Trophoblast cell (in vitro differentiated cells and primary cell): ENCODE results near the gene CNTN2.

Source experiments
- DNase-seq, 2 donors: peaks; one replicate each; pipeline ENCODE4 v3.0.0-alpha.2; 2016
- H2AFZ ChIP-seq: 2 replicates; pipeline ENCODE4 v1.6.1; 2013; ENCODE audit warnings: low read length, moderate library complexity, mild to moderate bottlenecking; ENCODE audit not compliant: insufficient read depth, poor library complexity
- H2AK5ac ChIP-seq: 2 replicates; pipeline ENCODE4 v1.6.1; 2013; ENCODE audit warnings: mild to moderate bottlenecking, low read length
- H2BK120ac ChIP-seq: 2 replicates; pipeline ENCODE4 v1.6.1; 2013; ENCODE audit warnings: low read length, mild to moderate bottlenecking, moderate library complexity; ENCODE audit not compliant: insufficient read depth, poor library complexity
- H2BK12ac ChIP-seq: 2 replicates; pipeline ENCODE4 v1.6.1; 2013; ENCODE audit warnings: mild to moderate bottlenecking, low read length, moderate library complexity
- H2BK5ac ChIP-seq: 2 replicates; pipeline ENCODE4 v1.6.1; 2013; ENCODE audit warnings: low read length, low read depth, moderate library complexity, mild to moderate bottlenecking; ENCODE audit not compliant: poor library complexity
- H3K14ac ChIP-seq: 2 replicates; pipeline ENCODE4 v1.6.1; 2013; ENCODE audit warnings: mild to moderate bottlenecking, low read length
- H3K18ac ChIP-seq: 2 replicates; pipeline ENCODE4 v1.6.1; 2013; ENCODE audit warnings: mild to moderate bottlenecking, low read length
- H3K23ac ChIP-seq: 2 replicates; pipeline ENCODE4 v1.6.1; 2013; ENCODE audit warnings: low read length
- H3K27ac ChIP-seq: 2 replicates; pipeline ENCODE4 v1.5.1; 2013; ENCODE audit warnings: low read depth, mild to moderate bottlenecking, inconsistent platforms, low read length, moderate library complexity
- H3K27me3 ChIP-seq: 2 replicates; pipeline ENCODE4 v1.6.1; 2013; ENCODE audit warnings: inconsistent platforms, mild to moderate bottlenecking, low read length, moderate library complexity; ENCODE audit not compliant: insufficient read depth
- H3K36me3 ChIP-seq, 2 experiments: 1 replicate in 1 of 2; 2 replicates in 1 of 2; pipeline ENCODE4 v1.6.1; 2013; ENCODE audit warnings: low read length in 2 of 2, mild to moderate bottlenecking in 2 of 2, moderate library complexity in 1 of 2; ENCODE audit not compliant: insufficient read depth in 2 of 2, control insufficient read depth in 1 of 2
- H3K4ac ChIP-seq: 2 replicates; pipeline ENCODE4 v1.6.1; 2013; ENCODE audit warnings: low read depth, mild to moderate bottlenecking, low read length, moderate library complexity
- H3K4me1 ChIP-seq, 2 experiments: 1 replicate in 1 of 2; 2 replicates in 1 of 2; pipeline ENCODE4 v1.6.1; 2013; ENCODE audit warnings: low read length in 2 of 2, mild to moderate bottlenecking in 2 of 2, moderate library complexity in 1 of 2; ENCODE audit not compliant: insufficient read depth in 2 of 2, control insufficient read depth in 1 of 2
- H3K4me2 ChIP-seq: 2 replicates; pipeline ENCODE4 v1.6.1; 2013; ENCODE audit warnings: inconsistent platforms, mild to moderate bottlenecking, low read length, moderate library complexity
- H3K4me3 ChIP-seq: 2 replicates; pipeline ENCODE4 v1.5.1; 2013; ENCODE audit warnings: mild to moderate bottlenecking, low read depth, low read length, inconsistent platforms
- H3K79me1 ChIP-seq: one replicate; pipeline ENCODE4 v1.6.1; 2013; ENCODE audit warnings: low read length
- H3K79me2 ChIP-seq: 2 replicates; pipeline ENCODE4 v1.6.1; 2013; ENCODE audit warnings: low read length, mild to moderate bottlenecking; ENCODE audit not compliant: control insufficient read depth, insufficient read depth, poor library complexity
- H3K9ac ChIP-seq: 2 replicates; pipeline ENCODE4 v1.6.1; 2013; ENCODE audit warnings: mild to moderate bottlenecking, low read length
- H3K9me3 ChIP-seq: 2 replicates; pipeline ENCODE4 v1.6.1; 2013; ENCODE audit warnings: low read depth, mild to moderate bottlenecking, control low read depth, inconsistent platforms, low read length; ENCODE audit not compliant: insufficient read depth
- H4K12ac ChIP-seq: 2 replicates; pipeline ENCODE4 v1.6.1; 2013; ENCODE audit warnings: low read depth, mild to moderate bottlenecking, low read length, moderate library complexity
- H4K8ac ChIP-seq: 2 replicates; pipeline ENCODE4 v1.6.1; 2013; ENCODE audit warnings: low read depth, mild to moderate bottlenecking, low read length, moderate library complexity
- H4K91ac ChIP-seq: one replicate; pipeline ENCODE4 v1.6.1; 2013; ENCODE audit warnings: low read depth, mild to moderate bottlenecking, low read length, moderate library complexity
- WGBS: extraction: QIAGEN DNeasy Blood & Tissue Kit; methylation state at CpG from one replicate; pipeline ENCODE4 v1.1.7; 2013; ENCODE audit warnings: missing lambda C conversion rate; ENCODE audit not compliant: insufficient read length, insufficient coverage; ENCODE audit errors: extremely low coverage; 5-methylcytosine and 5-hydroxymethylcytosine counted together

The CNTN2 gene

GRCh38 chr1:205032508-205032907, 10.5 kb upstream of the CNTN2 start:
- Histone ChIP-seq H3K27ac (no peak overlapping the region), H3K79me1 (no peaks in the 10 kb centered on the region), H2AFZ (no peak overlapping the region), H2BK12ac (no peak overlapping the region), H2BK5ac (no peak overlapping the region), H3K4me2 (no peak overlapping the region), H2AK5ac (no peak overlapping the region), H3K36me3 (no peaks in the 10 kb centered on the region), H4K91ac (no peak overlapping the region), H3K27me3 (no peaks in the 10 kb centered on the region), H3K14ac (no peak overlapping the region), H3K23ac (no peak overlapping the region), H3K9ac (no peak overlapping the region), H3K4me3 (no peak overlapping the region), H4K8ac (no peak overlapping the region), H3K4me1 (no peaks in the 10 kb centered on the region), H3K9me3 (no peaks in the 10 kb centered on the region), H2BK120ac (no peak overlapping the region), H3K18ac (no peak overlapping the region), H4K12ac (no peak overlapping the region), H3K4ac (no peak overlapping the region), H3K79me2 (no peaks in the 10 kb centered on the region)
- no CpG with 5 or more reads among the region's 7 CpGs for WGBS
- DNase-seq = no peak

- Histone ChIP-seq H3K27me3 (peaks cover 8% of the 10 kb centered on the region), H2AFZ (no peak overlapping the region), H3K18ac (no peak overlapping the region), H2AK5ac (no peak overlapping the region), H3K36me3 (no peaks in the 10 kb centered on the region), H3K79me1 (no peaks in the 10 kb centered on the region), H4K12ac (no peak overlapping the region), H4K8ac (no peak overlapping the region), H3K4me2 (no peak overlapping the region), H2BK120ac (no peak overlapping the region), H3K27ac (no peak overlapping the region), H3K4ac (no peak overlapping the region), H3K79me2 (no peaks in the 10 kb centered on the region), H4K91ac (no peak overlapping the region), H3K9me3 (peaks cover 2% of the 10 kb centered on the region), H3K9ac (no peak overlapping the region), H3K23ac (no peak overlapping the region), H3K4me3 (no peak overlapping the region), H3K14ac (no peak overlapping the region), H2BK5ac (no peak overlapping the region), H2BK12ac (no peak overlapping the region), H3K4me1 (no peaks in the 10 kb centered on the region)
- no CpG with 5 or more reads among the region's 9 CpGs for WGBS
- no peak for DNase-seq
Measured at GRCh38 chr1:205037539-205037938, 5.5 kb upstream of the CNTN2 start.

GRCh38 chr1:205038132-205038786, 4.8 kb upstream of the CNTN2 start:
- peaks cover 2% of the 10 kb centered on the region for H3K9me3 ChIP-seq
- H3K9ac ChIP-seq = no peak overlapping the region
- no CpG with 5 or more reads among the region's 6 CpGs for WGBS
- no peak overlapping the region for H2AK5ac ChIP-seq
- H3K79me2 ChIP-seq = no peaks in the 10 kb centered on the region
- DNase-seq = no peak
- H3K23ac ChIP-seq = no peak overlapping the region
- H2BK120ac ChIP-seq = no peak overlapping the region
- H4K12ac ChIP-seq = no peak overlapping the region
- no peak overlapping the region for H3K4me3 ChIP-seq
- no peak overlapping the region for H3K27ac ChIP-seq
- H3K14ac ChIP-seq = no peak overlapping the region
- no peaks in the 10 kb centered on the region for H3K4me1 ChIP-seq
- no peaks in the 10 kb centered on the region for H3K79me1 ChIP-seq
- no peak overlapping the region for H4K8ac ChIP-seq
- H3K18ac ChIP-seq = no peak overlapping the region
- no peak overlapping the region for H2AFZ ChIP-seq
- H2BK12ac ChIP-seq = no peak overlapping the region
- H3K4me2 ChIP-seq = no peak overlapping the region
- no peak overlapping the region for H2BK5ac ChIP-seq
- peaks cover 14% of the 10 kb centered on the region for H3K27me3 ChIP-seq
- no peak overlapping the region for H4K91ac ChIP-seq
- H3K4ac ChIP-seq = no peak overlapping the region
- H3K36me3 ChIP-seq = no peaks in the 10 kb centered on the region

GRCh38 chr1:205041001-205041715, 1.9 kb upstream of the CNTN2 start:
- Histone ChIP-seq H3K9ac (no peak overlapping the region), H2BK120ac (no peak overlapping the region), H4K91ac (no peak overlapping the region), H2AK5ac (no peak overlapping the region), H3K4me3 (no peak overlapping the region), H3K79me2 (no peaks in the 10 kb centered on the region), H2BK12ac (no peak overlapping the region), H3K4ac (no peak overlapping the region), H2AFZ (no peak overlapping the region), H3K23ac (no peak overlapping the region), H3K9me3 (peaks cover 3% of the 10 kb centered on the region), H3K14ac (no peak overlapping the region), H3K4me1 (no peaks in the 10 kb centered on the region), H2BK5ac (no peak overlapping the region), H3K4me2 (no peak overlapping the region), H3K36me3 (no peaks in the 10 kb centered on the region), H3K18ac (no peak overlapping the region), H4K12ac (no peak overlapping the region), H3K79me1 (no peaks in the 10 kb centered on the region), H4K8ac (no peak overlapping the region), H3K27me3 (peaks cover 22% of the 10 kb centered on the region), H3K27ac (no peak overlapping the region)
- WGBS = no CpG with 5 or more reads among the region's 4 CpGs
- no peak for DNase-seq
